ENCODE data around the gene CTNNAL1. TPM values are rescaled to one million over a fixed set of nuclear protein-coding genes. Genes with fewer than 3 reads are reported as not detected.

Gene CTNNAL1
- total RNA-seq, 4 donors from 2014 or later: 17.8 to 75.4 (median 44.8) TPM

DNA sequence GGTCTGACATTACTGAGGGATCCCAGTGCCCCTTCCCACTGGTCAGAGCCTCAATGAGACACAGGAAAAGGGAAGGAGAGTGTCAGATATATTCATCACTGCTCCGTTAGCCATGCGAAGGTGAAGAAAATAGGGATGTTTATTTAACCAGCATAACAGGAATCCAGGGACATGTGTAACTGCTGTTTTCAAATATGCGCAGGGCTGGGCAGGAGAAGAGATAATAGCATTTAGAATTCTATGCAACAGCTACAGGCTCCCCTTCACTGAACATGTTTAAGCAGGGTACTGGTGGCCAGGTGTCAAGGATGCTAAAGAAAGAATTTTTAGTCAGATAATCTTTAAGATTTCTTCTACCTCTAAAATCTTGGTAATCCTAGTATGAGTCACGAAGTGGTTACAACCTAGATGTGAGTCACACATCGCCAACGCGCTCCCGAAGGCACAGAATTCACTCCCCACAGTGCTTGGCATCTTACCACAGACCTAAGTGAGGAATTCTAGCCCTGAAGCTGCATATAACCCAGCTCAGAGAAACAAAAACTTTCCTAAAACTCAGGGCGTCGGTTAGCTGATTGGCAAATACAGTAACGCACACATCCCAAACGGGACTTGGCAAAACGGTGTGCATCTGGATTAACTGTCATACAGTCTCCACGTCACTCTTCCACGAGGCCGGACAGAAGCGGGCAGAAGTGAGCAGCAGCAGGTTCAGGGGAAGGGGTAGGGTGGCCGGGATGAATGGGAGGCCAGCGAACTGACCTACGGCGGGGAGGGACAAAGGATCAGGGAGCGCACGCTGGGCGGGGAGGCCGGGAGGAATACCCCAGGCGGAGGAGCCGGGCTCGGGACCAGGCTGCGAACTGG lies 1.1 kb downstream of the CTNNAL1 start:
- H3K27ac ChIP-seq: peak overlapping the region; percentile 92 to 96 (median 93)
- in situ Hi-C loops (cut with MboI; ENCODE audit: low sequenced_read_pairs in 4 of 4) (loop anchor here in 1 of 4 donors (10.0 kb wide), 1 partner anchor 113 kb away; no protein-coding TSS in a partner anchor), intact Hi-C loops (cut with DNase I; ENCODE audit: low total_unique reads) (loop anchor here (2.0 to 5.0 kb wide), 3 partner anchors 77 to 107 kb away; partner anchors contain the start of genes ABITRAM, ELP1 and TMEM245)
- no peaks in the 10 kb centered on the region for H3K27me3 ChIP-seq
- peak; percentile 8 to 59 for TF ChIP-seq POLR2A (IDR thresholded peaks at IDR 0.05)
- TF ChIP-seq, protein P1, sequence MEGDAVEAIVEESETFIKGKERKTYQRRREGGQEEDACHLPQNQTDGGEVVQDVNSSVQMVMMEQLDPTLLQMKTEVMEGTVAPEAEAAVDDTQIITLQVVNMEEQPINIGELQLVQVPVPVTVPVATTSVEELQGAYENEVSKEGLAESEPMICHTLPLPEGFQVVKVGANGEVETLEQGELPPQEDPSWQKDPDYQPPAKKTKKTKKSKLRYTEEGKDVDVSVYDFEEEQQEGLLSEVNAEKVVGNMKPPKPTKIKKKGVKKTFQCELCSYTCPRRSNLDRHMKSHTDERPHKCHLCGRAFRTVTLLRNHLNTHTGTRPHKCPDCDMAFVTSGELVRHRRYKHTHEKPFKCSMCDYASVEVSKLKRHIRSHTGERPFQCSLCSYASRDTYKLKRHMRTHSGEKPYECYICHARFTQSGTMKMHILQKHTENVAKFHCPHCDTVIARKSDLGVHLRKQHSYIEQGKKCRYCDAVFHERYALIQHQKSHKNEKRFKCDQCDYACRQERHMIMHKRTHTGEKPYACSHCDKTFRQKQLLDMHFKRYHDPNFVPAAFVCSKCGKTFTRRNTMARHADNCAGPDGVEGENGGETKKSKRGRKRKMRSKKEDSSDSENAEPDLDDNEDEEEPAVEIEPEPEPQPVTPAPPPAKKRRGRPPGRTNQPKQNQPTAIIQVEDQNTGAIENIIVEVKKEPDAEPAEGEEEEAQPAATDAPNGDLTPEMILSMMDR (IDR thresholded peaks at IDR 0.05 in 4 of 5, conservative IDR thresholded peaks at IDR 0.05 in 1 of 5): no peak
- H3K4me1 ChIP-seq: peaks cover 32 to 34% of the 10 kb centered on the region in 2 donors
- ATAC-seq: peak; percentile 51 to 55
- H3K9me3 ChIP-seq: no peaks in the 10 kb centered on the region
- DNase-seq: peak; percentile 38 to 51
- no peaks in the 10 kb centered on the region for H3K36me3 ChIP-seq
- peak overlapping the region; percentile 78 to 96 (median 89) for H3K4me3 ChIP-seq

GRCh38 chr9:109011231-109011671 lies 2.0 kb downstream of the CTNNAL1 start:
- DNase-seq (no peak), ATAC-seq (no peak)
- Histone ChIP-seq H3K36me3 (no peaks in the 10 kb centered on the region), H3K4me3 (no peak overlapping the region), H3K27me3 (no peaks in the 10 kb centered on the region), H3K4me1 (peaks cover 30 to 32% of the 10 kb centered on the region in 2 donors), H3K27ac (peak overlapping the region; percentile 92 to 96 (median 93)), H3K9me3 (no peaks in the 10 kb centered on the region)
- TF ChIP-seq, protein P1 (IDR thresholded peaks at IDR 0.05 in 4 of 5, conservative IDR thresholded peaks at IDR 0.05 in 1 of 5): no peak
- no peak for TF ChIP-seq POLR2A (IDR thresholded peaks at IDR 0.05)
- intact Hi-C loops (cut with DNase I; ENCODE audit: low total_unique reads): loop anchor here (5.0 kb wide), 1 partner anchor 86 kb away; no protein-coding TSS in a partner anchor
- in situ Hi-C loops (cut with MboI; ENCODE audit: low sequenced_read_pairs in 4 of 4): loop anchor here in 1 of 4 donors (10.0 kb wide), 1 partner anchor 114 kb away; no protein-coding TSS in a partner anchor

GRCh38 chr9:109010746-109011145 lies 2.6 kb downstream of the CTNNAL1 start:
- Histone ChIP-seq H3K27ac (peak overlapping the region in 3 of 4 donors; percentile 92 to 93 (median 93)), H3K9me3 (no peaks in the 10 kb centered on the region), H3K4me3 (no peak overlapping the region), H3K4me1 (peaks cover 30 to 32% of the 10 kb centered on the region in 2 donors), H3K36me3 (no peaks in the 10 kb centered on the region), H3K27me3 (no peaks in the 10 kb centered on the region)
- intact Hi-C loops (cut with DNase I; ENCODE audit: low total_unique reads): loop anchor here (5.0 kb wide), 1 partner anchor 87 kb away; no protein-coding TSS in a partner anchor
- no peak for TF ChIP-seq POLR2A (IDR thresholded peaks at IDR 0.05)
- TF ChIP-seq, protein P1 (IDR thresholded peaks at IDR 0.05 in 4 of 5, conservative IDR thresholded peaks at IDR 0.05 in 1 of 5): no peak
- in situ Hi-C loops (cut with MboI; ENCODE audit: low sequenced_read_pairs in 4 of 4): loop anchor here in 1 of 4 donors (10.0 kb wide), 1 partner anchor 114 kb away; no protein-coding TSS in a partner anchor
- no peak for DNase-seq
- ATAC-seq: no peak

DNA sequence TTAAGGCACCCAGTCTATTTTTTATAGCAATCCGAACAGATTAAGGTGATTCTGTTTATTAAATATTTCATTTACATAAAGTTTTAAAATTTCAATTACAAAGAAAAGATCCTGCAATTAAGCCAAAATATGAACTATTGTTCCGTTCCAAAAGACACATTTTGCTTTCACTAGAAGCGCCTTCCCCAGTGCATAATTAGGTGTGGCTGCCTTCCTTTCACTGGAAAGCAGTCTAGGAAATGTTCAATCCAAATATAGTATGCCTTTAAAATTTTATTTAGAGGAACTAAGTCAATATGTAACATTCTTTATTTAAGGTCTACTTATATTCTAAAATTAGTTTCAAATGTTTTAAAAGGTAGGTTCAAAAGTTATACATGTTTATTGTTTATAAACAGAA lies 7.6 kb downstream of the CTNNAL1 start:
- H3K4me3 ChIP-seq: no peak overlapping the region
- intact Hi-C loops (cut with DNase I; ENCODE audit: low total_unique reads): no loop called here
- peaks cover 0 to 5% (median 0%) of the 10 kb centered on the region in 3 donors for H3K9me3 ChIP-seq
- no peaks in the 10 kb centered on the region for H3K27me3 ChIP-seq
- peak overlapping the region in 2 of 4 donors; percentile 44 to 45 for H3K27ac ChIP-seq
- no peaks in the 10 kb centered on the region for H3K36me3 ChIP-seq
- DNase-seq (no peak), ATAC-seq (no peak)
- peaks cover 6 to 7% of the 10 kb centered on the region in 2 donors for H3K4me1 ChIP-seq
- in situ Hi-C loops (cut with MboI; ENCODE audit: low sequenced_read_pairs in 4 of 4): no loop called here
- TF ChIP-seq POLR2A (IDR thresholded peaks at IDR 0.05): no peak
- TF ChIP-seq, protein P1 (IDR thresholded peaks at IDR 0.05 in 4 of 5, conservative IDR thresholded peaks at IDR 0.05 in 1 of 5): no peak

Data from gastrocnemius medialis (tissue), 4 donors.